Activated T-cell treated with anti-CD3 and anti-CD28 coated beads for 1 hour (primary cell): ENCODE results near the gene LTB4R.

Experiments
- DNase-seq: peaks from one replicate; pipeline ENCODE4 v3.0.0-alpha.2; 2020; ENCODE audit warnings: low read depth

LTB4R gene

GRCh38 chr14:24310646-24311604, at the start of gene LTB4R:
Gene LTB4R, plus strand, starts transcription at chr14:24311502. Its CDS starts 4,150 bp downstream, at chr14:24315652.
- DNase-seq = peak; percentile 41

DNA sequence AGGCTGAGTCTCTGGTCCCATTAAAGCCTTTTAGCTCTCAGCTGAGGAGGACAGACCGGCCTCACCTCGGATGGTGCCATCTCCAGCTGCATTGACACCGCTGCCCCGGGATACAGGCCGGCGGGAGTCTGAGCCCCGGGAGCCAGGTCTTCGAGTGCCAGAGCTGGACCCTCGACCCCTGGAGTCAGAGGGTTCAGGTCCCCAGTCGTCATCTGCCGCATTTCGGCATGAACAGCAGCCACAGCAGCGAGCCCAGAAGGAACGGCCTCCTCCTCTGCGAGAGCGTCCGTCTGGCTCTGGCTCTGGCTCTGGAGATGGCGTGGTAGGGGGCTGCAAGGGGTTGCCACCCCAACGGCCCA, 49.4 kb upstream of the LTB4R start:
- no peak for DNase-seq

- DNase-seq = no peak
These were observed 48.2 kb upstream of the LTB4R start, which contains the start of gene TGM1 for GRCh38 chr14:24262821-24263733. Gene TGM1, minus strand, starts transcription at chr14:24263177. Its CDS starts 825 bp downstream, at chr14:24262352.

DNA sequence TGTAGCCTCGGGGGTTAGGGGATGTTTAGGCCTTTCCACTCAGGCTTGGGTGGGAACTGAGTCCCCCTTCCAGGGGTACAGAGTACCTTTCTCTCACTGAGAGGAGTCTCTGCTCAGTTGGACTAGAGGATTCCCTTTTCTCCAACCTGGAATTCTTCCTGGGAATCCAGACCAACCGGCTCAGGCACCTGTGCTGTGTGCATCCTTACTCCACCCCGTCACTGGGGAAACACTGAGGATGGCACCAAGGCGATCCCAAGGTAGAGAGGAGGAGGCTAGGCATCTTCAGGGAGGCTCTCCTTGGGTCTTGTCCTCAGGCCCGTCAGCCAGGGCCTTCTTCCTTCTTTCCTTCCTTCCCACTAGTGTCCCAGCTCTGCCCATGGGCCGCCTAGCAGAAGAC, 47.5 kb upstream of the LTB4R start:
- DNase-seq = no peak

DNA sequence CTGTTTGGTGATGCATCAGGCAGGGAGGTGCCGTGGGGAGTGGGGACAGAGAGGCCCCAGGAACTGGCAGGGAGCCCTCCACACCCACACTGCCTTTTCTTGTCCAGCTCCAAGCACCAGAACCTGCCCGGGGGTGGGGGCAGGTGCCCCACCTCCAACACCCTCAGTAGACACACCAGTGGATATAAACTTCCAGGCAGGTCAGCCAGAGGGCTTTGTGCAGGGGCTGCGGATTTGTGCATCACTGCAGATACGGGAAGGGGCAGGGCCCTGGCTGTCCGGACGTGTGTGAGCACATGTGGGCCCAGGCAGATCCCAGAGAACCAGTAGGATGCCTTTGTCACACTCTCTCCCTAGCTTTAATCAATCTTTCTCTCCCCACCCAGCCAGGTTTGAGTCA, 47.0 kb upstream of the LTB4R start:
- DNase-seq = no peak

GRCh38 chr14:24266344-24267244, 44.7 kb upstream of the LTB4R start:
- no peak for DNase-seq

DNA sequence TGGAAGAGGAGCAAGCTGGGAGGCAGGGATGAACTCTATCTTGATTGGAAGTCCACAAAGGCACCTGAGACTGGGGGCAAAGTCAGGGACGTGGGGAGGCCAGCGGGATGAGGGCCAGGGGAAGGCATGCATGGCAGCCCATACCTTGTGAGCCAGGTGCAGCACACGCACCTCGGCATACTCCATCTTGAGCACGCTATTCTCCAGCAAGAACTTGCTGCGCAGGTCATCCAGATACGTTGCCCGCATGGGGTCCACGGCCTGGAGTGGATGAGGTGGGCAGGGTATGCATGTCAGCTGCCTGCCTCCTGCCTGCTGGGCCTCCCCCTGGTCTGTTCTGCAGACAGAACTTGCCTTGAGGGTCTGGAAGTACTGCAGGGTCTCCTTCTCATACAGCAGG, 43.8 kb upstream of the LTB4R start:
- DNase-seq = no peak

GRCh38 chr14:24268225-24268624, 43.1 kb upstream of the LTB4R start:
- DNase-seq = no peak

DNA sequence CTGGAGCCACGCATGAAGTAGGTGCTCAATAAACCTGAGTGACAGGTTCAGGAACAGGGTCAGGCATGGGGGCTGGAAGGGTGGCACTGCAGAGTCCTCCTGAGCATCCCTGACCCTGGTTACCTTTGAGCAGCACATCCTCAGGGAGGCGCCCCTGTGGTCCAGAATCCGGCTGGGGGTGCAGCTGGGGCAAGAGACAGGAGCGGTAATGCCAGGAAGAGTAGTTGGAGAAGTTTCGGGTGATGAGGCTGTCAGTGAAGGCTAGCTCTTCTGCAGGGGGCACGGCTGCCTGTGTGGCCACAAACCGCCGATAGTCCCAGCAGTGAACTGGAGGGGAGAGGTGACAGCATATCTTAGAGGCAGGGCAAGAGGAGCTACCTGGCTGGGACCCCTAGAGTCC, 41.9 kb upstream of the LTB4R start:
- DNase-seq = no peak

- DNase-seq = no peak
These were observed 41.3 kb upstream of the LTB4R start for GRCh38 chr14:24269910-24270536.

GRCh38 chr14:24270537-24271133, 40.7 kb upstream of the LTB4R start:
- DNase-seq = no peak

- peak; percentile 84 for DNase-seq
These were observed 40.0 kb upstream of the LTB4R start, which contains the start of gene RABGGTA for GRCh38 chr14:24271134-24271833. Gene RABGGTA, minus strand, starts transcription at chr14:24271597. Its CDS starts 482 bp downstream, at chr14:24271115.

DNA sequence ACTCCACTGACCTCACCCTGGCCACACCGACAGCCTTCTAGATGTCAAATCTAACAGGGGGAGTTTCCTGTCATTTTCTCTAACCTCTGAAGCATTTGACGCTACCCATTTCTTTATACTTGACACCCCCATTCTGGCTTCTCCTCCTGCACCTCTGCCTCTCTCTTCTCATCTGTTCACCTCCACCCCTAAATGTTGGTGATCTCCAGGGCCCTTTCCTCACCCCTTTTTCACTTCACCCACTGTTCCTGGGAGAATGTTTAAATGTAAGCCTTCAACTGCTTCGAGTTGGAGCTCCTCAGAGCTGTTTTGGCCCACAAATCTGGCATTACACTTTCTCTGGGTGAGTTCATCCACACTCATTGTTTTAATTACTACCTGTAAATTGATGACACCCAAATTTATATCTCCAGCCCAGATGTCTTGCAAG, 39.5 kb upstream of the LTB4R start:
- DNase-seq = no peak

- DNase-seq = no peak
These were observed 38.8 kb upstream of the LTB4R start for GRCh38 chr14:24272467-24272866.

- no peak for DNase-seq
These were observed 37.8 kb upstream of the LTB4R start for GRCh38 chr14:24273422-24273998.

DNA sequence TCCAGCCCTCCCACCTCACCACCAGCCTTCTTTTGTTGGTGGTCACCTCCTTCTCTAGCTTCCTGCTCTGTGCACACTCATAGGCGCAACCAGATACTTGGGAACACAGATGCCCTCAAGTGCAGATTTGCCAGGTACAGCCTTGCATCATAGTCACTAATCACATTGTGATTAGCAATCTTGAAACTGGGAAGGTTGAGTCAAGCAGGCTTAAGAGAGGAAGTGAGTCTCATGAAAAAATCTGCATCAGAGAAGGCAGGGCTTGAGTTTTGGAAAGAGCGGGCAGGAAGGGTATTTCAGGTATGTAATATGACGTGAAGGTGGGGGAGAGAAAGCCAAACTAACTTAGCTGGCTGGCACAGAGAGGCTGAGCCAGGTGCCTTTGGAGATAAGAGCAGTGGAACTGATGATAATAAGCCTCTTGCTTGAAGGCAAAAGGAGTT, 37.2 kb upstream of the LTB4R start:
- no peak for DNase-seq

DNA sequence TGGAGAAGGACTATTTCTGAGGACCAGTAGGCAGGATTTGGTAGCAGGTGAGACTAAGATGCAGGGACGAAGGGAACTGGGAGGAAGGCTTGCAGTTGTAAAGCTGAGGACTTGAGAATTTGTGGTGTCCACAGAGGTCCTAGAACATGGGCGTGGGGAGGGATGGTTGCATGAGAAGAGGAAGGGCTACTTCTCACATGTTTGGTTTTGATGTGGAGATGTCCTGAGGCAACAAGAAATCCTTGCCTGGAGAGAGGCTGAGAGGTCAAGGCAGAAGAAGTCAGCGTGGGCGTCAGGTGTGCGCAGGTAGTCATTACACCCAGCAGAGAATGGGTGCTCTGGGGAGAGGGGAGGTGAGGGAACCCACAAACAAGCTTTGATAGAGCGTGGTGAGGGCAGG, 34.2 kb upstream of the LTB4R start:
- DNase-seq = no peak

GRCh38 chr14:24277606-24278321, 33.5 kb upstream of the LTB4R start:
- no peak for DNase-seq

- no peak for DNase-seq
These were observed 32.9 kb upstream of the LTB4R start for GRCh38 chr14:24278424-24278823.
